ENCODE results near the gene RBX1.
A peak's percentile ranks its signal among the peaks of the same experiment; 100 is the strongest.

Gene RBX1

GRCh38 chr22:40951795-40952605 lies 822 bp downstream of the RBX1 start (continued):
- TF ChIP-seq ZNF670 (tag by site-specific recombination; IDR thresholded peaks at IDR 0.05; ENCODE audit: low read depth) = no peak
- no peak for TF ChIP-seq ZNF549 (tag by site-specific recombination; IDR thresholded peaks at IDR 0.05)
- no peak; the same call in 1 of the 2 replicates for TF ChIP-seq ZNF513 (tag by site-specific recombination; IDR thresholded peaks at IDR 0.05)
- no peak for TF ChIP-seq PRDM1 (tag by site-specific recombination; IDR thresholded peaks at IDR 0.05)
- no peak for TF ChIP-seq ZNF175 (tag by site-specific recombination; IDR thresholded peaks at IDR 0.05)
- TF ChIP-seq ZNF169 (tag by site-specific recombination; IDR thresholded peaks at IDR 0.05) = no peak
- no peak for TF ChIP-seq ZNF510 (tag by site-specific recombination; IDR thresholded peaks at IDR 0.05; ENCODE audit: insufficient replicate concordance)
- peak; percentile 73; the same call in 1 of the 2 replicates for TF ChIP-seq ZBTB48 (tag by site-specific recombination; IDR thresholded peaks at IDR 0.05)
- peak; percentile 42; the same call in 1 of the 2 replicates for TF ChIP-seq EGR2 (tag by site-specific recombination; IDR thresholded peaks at IDR 0.05; ENCODE audit: low read depth)
- no peak for TF ChIP-seq ZNF292 (tag by site-specific recombination; IDR thresholded peaks at IDR 0.05; ENCODE audit: borderline replicate concordance, low read depth)
- TF ChIP-seq ZNF518A (tag by site-specific recombination; conservative IDR thresholded peaks at IDR 0.05; ENCODE audit: low read depth) = no peak
- TF ChIP-seq ZIC2 (tag by site-specific recombination; IDR thresholded peaks at IDR 0.05) = no peak
- TF ChIP-seq SALL2 (tag by site-specific recombination; IDR thresholded peaks at IDR 0.05; ENCODE audit: borderline replicate concordance) = no peak
- no peak; the same call in 1 of the 2 replicates for TF ChIP-seq ZFHX2 (tag by site-specific recombination; conservative IDR thresholded peaks at IDR 0.05)
- peak; percentile 94 for TF ChIP-seq ZNF335 (tag by site-specific recombination; conservative IDR thresholded peaks at IDR 0.05)
- TF ChIP-seq ELK4 (IDR thresholded peaks at IDR 0.05; ENCODE audit: borderline replicate concordance, low read depth, low read length) = no peak
- no peak for TF ChIP-seq ZNF449 (tag by site-specific recombination; IDR thresholded peaks at IDR 0.05)
- TF ChIP-seq PRDM4 (tag by site-specific recombination; IDR thresholded peaks at IDR 0.05) = no peak
- TF ChIP-seq ZNF843 (tag by site-specific recombination; IDR thresholded peaks at IDR 0.05) = no peak
- TF ChIP-seq ZNF140 (tag by site-specific recombination; IDR thresholded peaks at IDR 0.05) = no peak
- no peak for TF ChIP-seq ZNF777 (tag by site-specific recombination; IDR thresholded peaks at IDR 0.05; ENCODE audit: borderline replicate concordance)
- peak; percentile 80 for TF ChIP-seq GLIS2 (tag by site-specific recombination; IDR thresholded peaks at IDR 0.05)
- no peak for TF ChIP-seq ZNF112 (tag by site-specific recombination; IDR thresholded peaks at IDR 0.05)
- no peak for TF ChIP-seq ZNF311 (tag by site-specific recombination; IDR thresholded peaks at IDR 0.05; ENCODE audit: borderline replicate concordance)
- TF ChIP-seq RBAK (tag by site-specific recombination; IDR thresholded peaks at IDR 0.05) = no peak
- no peak for TF ChIP-seq SP7 (tag by site-specific recombination; IDR thresholded peaks at IDR 0.05)
- TF ChIP-seq ZNF623 (tag by site-specific recombination; IDR thresholded peaks at IDR 0.05) = no peak
- TF ChIP-seq ZBTB20 (tag by site-specific recombination; IDR thresholded peaks at IDR 0.05) = no peak; the same call in 1 of the 2 replicates
- no peak for TF ChIP-seq ZSCAN23 (tag by site-specific recombination; IDR thresholded peaks at IDR 0.05)

Data from HEK293 (cell line).